SJSA1 (cell line): Measurements from ENCODE around the gene IL22RA1. TPM values are rescaled to one million over a fixed set of nuclear protein-coding genes. Genes with fewer than 3 reads are reported as not detected.

Source experiments
- DNase-seq, 2 experiments: peaks; one replicate each; pipeline ENCODE4 v3.0.0-alpha.2; 2015 to 2020; ENCODE audit warnings: low spot score in 2 of 2, low read depth in 1 of 2
- H3K27ac ChIP-seq: fragments of 250-450 bp; sonication (Bioruptor Pico); 2 replicates; pipeline ENCODE4 v1.5.1; 2020; ENCODE audit warnings: mild to moderate bottlenecking, moderate library complexity
- H3K27me3 ChIP-seq: fragments of 250-450 bp; sonication (Bioruptor Pico); replicated peaks from 2 replicates; pipeline ENCODE4 v1.5.1; 2020; ENCODE audit warnings: mild to moderate bottlenecking, moderate library complexity
- H3K36me3 ChIP-seq: fragments of 250-450 bp; sonication (Bioruptor Pico); 2 replicates; pipeline ENCODE4 v1.5.1; 2020; ENCODE audit warnings: mild to moderate bottlenecking
- H3K4me1 ChIP-seq: fragments of 250-450 bp; sonication (Bioruptor Pico); replicated peaks from 2 replicates; pipeline ENCODE4 v1.6.1; 2021; ENCODE audit warnings: mild to moderate bottlenecking
- H3K4me3 ChIP-seq: fragments of 250-450 bp; sonication (Bioruptor Pico); 2 replicates; pipeline ENCODE4 v1.5.1; 2020; ENCODE audit warnings: mild to moderate bottlenecking
- H3K9me3 ChIP-seq: fragments of 250-450 bp; sonication (Bioruptor Pico); replicated peaks from 2 replicates; pipeline ENCODE4 v1.5.1; 2020; ENCODE audit warnings: mild to moderate bottlenecking
- total RNA-seq: library from RNA; depleted of rRNA; stranded (reverse); fragments of >200 nt; shearing (Covaris generic); gene quantifications from 2 replicates; pipeline ENCODE4 v1.2.3, GENCODE V29; 2014

IL22RA1 gene
- total RNA-seq, 1 experiment from 2014 or later = 1.1 TPM

GRCh38 chr1:24139222-24139489 lies 3.8 kb downstream of the IL22RA1 start:
- Histone ChIP-seq H3K27me3 (no peaks in the 10 kb centered on the region), H3K36me3 (no peaks in the 10 kb centered on the region)

GRCh38 chr1:24138476-24139221 lies 4.3 kb downstream of the IL22RA1 start:
- H3K27ac ChIP-seq = no peak overlapping the region

More at GRCh38 chr1:24139222-24139489, 3.8 kb downstream of the IL22RA1 start:
- Histone ChIP-seq H3K9me3 (no peaks in the 10 kb centered on the region; the same call in 1 of the 2 replicates), H3K4me3 (no peak overlapping the region), H3K4me1 (peaks cover 10% of the 10 kb centered on the region), H3K27ac (no peak overlapping the region)
- DNase-seq = no peak

GRCh38 chr1:24136956-24137539 lies 5.9 kb downstream of the IL22RA1 start:
- no peaks in the 10 kb centered on the region; the same call in 1 of the 2 replicates for H3K9me3 ChIP-seq
- no peaks in the 10 kb centered on the region for H3K36me3 ChIP-seq
- H3K4me1 ChIP-seq = peaks cover under 1% of the 10 kb centered on the region; the same call in 1 of the 2 replicates
- DNase-seq = no peak
- H3K27me3 ChIP-seq = no peaks in the 10 kb centered on the region
- H3K27ac ChIP-seq = no peak overlapping the region
- no peak overlapping the region for H3K4me3 ChIP-seq

More at GRCh38 chr1:24138476-24139221, 4.3 kb downstream of the IL22RA1 start:
- Histone ChIP-seq H3K9me3 (no peaks in the 10 kb centered on the region; the same call in 1 of the 2 replicates), H3K4me3 (no peak overlapping the region), H3K36me3 (no peaks in the 10 kb centered on the region), H3K4me1 (peaks cover 10% of the 10 kb centered on the region), H3K27me3 (no peaks in the 10 kb centered on the region)
- DNase-seq = no peak

- no peaks in the 10 kb centered on the region for H3K27me3 ChIP-seq
- no peaks in the 10 kb centered on the region for H3K36me3 ChIP-seq
- H3K4me3 ChIP-seq = no peak overlapping the region
- no peak for DNase-seq
- no peaks in the 10 kb centered on the region for H3K4me1 ChIP-seq
- no peak overlapping the region for H3K27ac ChIP-seq
- H3K9me3 ChIP-seq = peaks cover 9% of the 10 kb centered on the region; the same call in 1 of the 2 replicates
Observed at GRCh38 chr1:24134376-24134775, 8.6 kb downstream of the IL22RA1 start.

GRCh38 chr1:24133819-24134218 lies 9.1 kb downstream of the IL22RA1 start:
- Histone ChIP-seq H3K36me3 (no peaks in the 10 kb centered on the region), H3K27me3 (no peaks in the 10 kb centered on the region), H3K9me3 (peaks cover 9% of the 10 kb centered on the region; the same call in 1 of the 2 replicates), H3K27ac (no peak overlapping the region), H3K4me1 (no peaks in the 10 kb centered on the region), H3K4me3 (no peak overlapping the region)
- no peak for DNase-seq

GRCh38 chr1:24130385-24130784 lies 12.6 kb downstream of the IL22RA1 start:
- DNase-seq = no peak
- H3K4me3 ChIP-seq = no peak overlapping the region
- no peaks in the 10 kb centered on the region for H3K27me3 ChIP-seq
- H3K4me1 ChIP-seq = no peaks in the 10 kb centered on the region
- H3K36me3 ChIP-seq = no peaks in the 10 kb centered on the region
- H3K9me3 ChIP-seq = peaks cover 9% of the 10 kb centered on the region; the same call in 1 of the 2 replicates
- no peak overlapping the region for H3K27ac ChIP-seq

GRCh38 chr1:24127801-24128363 lies 15.1 kb downstream of the IL22RA1 start:
- H3K4me1 ChIP-seq = no peaks in the 10 kb centered on the region
- H3K27me3 ChIP-seq = no peaks in the 10 kb centered on the region
- no peak overlapping the region for H3K4me3 ChIP-seq
- no peak overlapping the region for H3K27ac ChIP-seq
- DNase-seq = no peak
- no peaks in the 10 kb centered on the region for H3K36me3 ChIP-seq
- peaks cover 9% of the 10 kb centered on the region; the same call in 1 of the 2 replicates for H3K9me3 ChIP-seq

- no peak overlapping the region for H3K27ac ChIP-seq
- H3K4me1 ChIP-seq = no peaks in the 10 kb centered on the region
- H3K9me3 ChIP-seq = peaks cover 9% of the 10 kb centered on the region; the same call in 1 of the 2 replicates
- H3K36me3 ChIP-seq = no peaks in the 10 kb centered on the region
- no peak overlapping the region for H3K4me3 ChIP-seq
- no peaks in the 10 kb centered on the region for H3K27me3 ChIP-seq
- no peak for DNase-seq
Observed at GRCh38 chr1:24127134-24127800, 15.7 kb downstream of the IL22RA1 start.

GRCh38 chr1:24126672-24127023 lies 16.3 kb downstream of the IL22RA1 start:
- H3K9me3 ChIP-seq = peaks cover 8% of the 10 kb centered on the region; the same call in 1 of the 2 replicates
- H3K4me3 ChIP-seq = no peak overlapping the region
- no peak overlapping the region for H3K27ac ChIP-seq
- no peaks in the 10 kb centered on the region for H3K27me3 ChIP-seq
- no peaks in the 10 kb centered on the region for H3K36me3 ChIP-seq
- H3K4me1 ChIP-seq = no peaks in the 10 kb centered on the region
- no peak for DNase-seq

- no peak overlapping the region for H3K4me3 ChIP-seq
- H3K36me3 ChIP-seq = no peaks in the 10 kb centered on the region
- no peaks in the 10 kb centered on the region for H3K4me1 ChIP-seq
- H3K9me3 ChIP-seq = peaks cover 6% of the 10 kb centered on the region; the same call in 1 of the 2 replicates
- H3K27me3 ChIP-seq = no peaks in the 10 kb centered on the region
- no peak overlapping the region for H3K27ac ChIP-seq
- no peak for DNase-seq
Observed at GRCh38 chr1:24126018-24126671, 16.8 kb downstream of the IL22RA1 start.

- no peaks in the 10 kb centered on the region for H3K36me3 ChIP-seq
- peaks cover 1% of the 10 kb centered on the region; the same call in 1 of the 2 replicates for H3K9me3 ChIP-seq
- no peaks in the 10 kb centered on the region for H3K4me1 ChIP-seq
- no peak overlapping the region for H3K4me3 ChIP-seq
- no peak for DNase-seq
- no peaks in the 10 kb centered on the region for H3K27me3 ChIP-seq
- no peak overlapping the region for H3K27ac ChIP-seq
Observed at GRCh38 chr1:24125456-24125855, 17.5 kb downstream of the IL22RA1 start.

- Histone ChIP-seq H3K9me3 (no peaks in the 10 kb centered on the region), H3K27ac (no peak overlapping the region), H3K36me3 (no peaks in the 10 kb centered on the region), H3K4me1 (no peaks in the 10 kb centered on the region), H3K27me3 (no peaks in the 10 kb centered on the region), H3K4me3 (no peak overlapping the region)
- DNase-seq = no peak
Observed at GRCh38 chr1:24124980-24125379, 18.0 kb downstream of the IL22RA1 start.

- H3K27ac ChIP-seq = no peak overlapping the region
- H3K27me3 ChIP-seq = no peaks in the 10 kb centered on the region
- no peak overlapping the region for H3K4me3 ChIP-seq
- no peaks in the 10 kb centered on the region for H3K36me3 ChIP-seq
- no peak for DNase-seq
- H3K4me1 ChIP-seq = no peaks in the 10 kb centered on the region
- no peaks in the 10 kb centered on the region for H3K9me3 ChIP-seq
Observed at GRCh38 chr1:24123611-24124010, 19.3 kb downstream of the IL22RA1 start.
